ENCODE measurements around the gene FAM174C.
"Not testable (repeated sequence)": the region's sequence is repeated elsewhere in the genome, so short reads cannot be mapped to it uniquely, and the experiment has no call there.

Gene FAM174C

GRCh38 chr19:1296575-1297271 is 21.4 kb downstream of the FAM174C start:
- Histone ChIP-seq H3K4me3 (no peak overlapping the region), H3K27ac (no peak overlapping the region)
- no peak for TF ChIP-seq CTCF (IDR thresholded peaks at IDR 0.05)
- DNase-seq (ENCODE audit: low spot score) = no peak

DNA sequence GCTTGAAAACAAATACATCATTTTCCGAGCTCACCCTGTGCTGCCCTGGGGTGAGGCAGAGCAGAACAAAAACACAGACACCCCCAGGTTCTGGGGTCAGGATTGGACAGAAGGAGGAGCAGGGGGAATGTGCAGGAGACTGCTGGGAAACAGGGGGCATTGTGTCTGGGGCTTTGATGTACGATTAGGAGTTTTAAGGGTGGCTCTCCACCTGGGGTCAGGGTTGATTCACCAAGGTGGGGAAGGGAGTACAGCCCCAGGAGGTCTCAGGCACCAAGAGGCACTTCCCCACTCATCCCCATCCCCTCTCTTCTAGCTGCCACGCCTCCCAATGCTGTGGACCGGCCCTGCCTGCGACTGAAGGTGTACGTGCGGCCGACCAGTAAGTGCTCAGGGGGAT is 22.9 kb downstream of the FAM174C start:
- no peak overlapping the region for H3K27ac ChIP-seq
- no peak for TF ChIP-seq CTCF (IDR thresholded peaks at IDR 0.05)
- no peak for DNase-seq (ENCODE audit: low spot score)
- no peak overlapping the region for H3K4me3 ChIP-seq

- Histone ChIP-seq H3K27ac (no peak overlapping the region), H3K4me3 (no peak overlapping the region)
- DNase-seq (ENCODE audit: low spot score) = no peak
- no peak for TF ChIP-seq CTCF (IDR thresholded peaks at IDR 0.05)
These were observed 24.5 kb downstream of the FAM174C start for GRCh38 chr19:1299801-1300200.

DNA sequence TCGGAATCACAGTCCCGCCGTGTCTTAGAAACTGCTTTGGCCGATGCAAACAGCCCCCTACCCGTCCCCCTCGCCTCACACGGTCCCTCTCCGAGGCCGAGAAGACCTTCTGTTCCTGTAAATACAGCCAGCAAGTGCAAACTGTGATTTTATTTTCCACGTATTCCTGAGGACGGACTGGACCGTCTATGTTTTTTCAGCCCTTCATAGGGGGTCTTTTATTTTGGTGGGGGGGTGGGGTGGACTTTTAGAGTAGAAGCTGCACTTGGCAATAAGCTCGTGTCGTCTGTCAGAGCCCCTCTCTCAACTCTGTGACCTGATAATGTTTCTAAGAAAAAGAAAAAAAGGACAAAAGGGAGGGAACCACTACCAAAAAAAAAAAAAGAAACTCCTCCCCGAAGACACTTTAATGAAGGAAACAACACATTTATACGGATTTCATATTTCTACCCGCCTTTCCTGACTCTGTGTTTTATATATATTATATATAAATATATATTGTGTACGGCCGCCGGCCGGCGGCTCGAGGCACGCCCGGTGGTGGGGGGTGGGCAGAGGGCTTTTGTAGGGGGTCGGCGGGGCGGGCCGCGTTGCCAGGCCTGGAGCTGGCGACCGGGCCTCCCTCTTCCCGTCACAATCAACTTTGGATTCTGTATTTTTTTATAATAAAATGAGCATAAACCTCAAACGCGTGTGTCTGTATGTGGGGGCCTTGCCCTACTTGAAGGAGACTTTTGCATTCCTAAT is 25.6 kb downstream of the FAM174C start:
- Histone ChIP-seq H3K27ac (no peak overlapping the region), H3K4me3 (no peak overlapping the region)
- TF ChIP-seq CTCF (IDR thresholded peaks at IDR 0.05) = no peak

GRCh38 chr19:1302533-1303239 is 27.4 kb downstream of the FAM174C start:
- TF ChIP-seq CTCF (IDR thresholded peaks at IDR 0.05) = no peak
- DNase-seq (ENCODE audit: low spot score) = no peak
- Histone ChIP-seq H3K27ac (no peak overlapping the region), H3K4me3 (no peak overlapping the region)

More for the DNA sequence above, 25.6 kb downstream of the FAM174C start:
- no peak for DNase-seq (ENCODE audit: low spot score)

- DNase-seq (ENCODE audit: low spot score) = no peak
- H3K27ac ChIP-seq = no peak overlapping the region
- no peak for TF ChIP-seq CTCF (IDR thresholded peaks at IDR 0.05)
- no peak overlapping the region for H3K4me3 ChIP-seq
These were observed 29.0 kb downstream of the FAM174C start for GRCh38 chr19:1304197-1304924.

GRCh38 chr19:1305354-1305753 is 30.0 kb downstream of the FAM174C start:
- H3K27ac ChIP-seq; H3K4me3 ChIP-seq; DNase-seq (ENCODE audit: low spot score): not testable (repeated sequence)
